Adrenal gland (tissue), 5 donors: Measurements from ENCODE around the gene CCDC169.

Experiments used
- CTCF ChIP-seq, 6 experiments: fragments of 450-650 bp in 4 of 6; fragments of 200-600 bp in 2 of 6; sonication (generic) in 1 of 6; IDR thresholded peaks; 1 replicate in 5 of 6; 2 replicates in 1 of 6; pipeline versions ENCODE4 v1.5.1 to v1.8.0; 2016 to 2021; ENCODE audit warnings: antibody characterized with exemption in 6 of 6, mild to moderate bottlenecking in 2 of 6, moderate library complexity in 1 of 6
- POLR2A ChIP-seq, 2 donors: fragments of 450-650 bp; IDR thresholded peaks; one replicate each; pipeline ENCODE4 v1.6.1; 2017; ENCODE audit warnings: antibody characterized with exemption in 2 of 2, mild to moderate bottlenecking in 2 of 2, moderate library complexity in 1 of 2
- donor health status: DM: no; HTN: no; CAD: no.

- no peak for TF ChIP-seq POLR2A (IDR thresholded peaks at IDR 0.05)
- TF ChIP-seq CTCF (IDR thresholded peaks at IDR 0.05) = no peak
Measured at GRCh38 chr13:36244073-36244472, 53.5 kb downstream of the CCDC169 start.
